GM21390 (cell line): ENCODE results near the gene MARCHF10.
"Not testable (repeated sequence)": the region's sequence is repeated elsewhere in the genome, so short reads cannot be mapped to it uniquely, and the experiment has no call there.

Source experiments
- ATAC-seq: cut with Tn5 transposase; IDR thresholded peaks from one replicate; pipeline ENCODE4 v1.9.1; 2021; ENCODE audit not compliant: unreplicated experiment

MARCHF10 gene

GRCh38 chr17:62702746-62703260 lies 105.3 kb downstream of the MARCHF10 start:
- no peak for ATAC-seq

- no peak for ATAC-seq
Measured at GRCh38 chr17:62701706-62702085, 106.4 kb downstream of the MARCHF10 start.

GRCh38 chr17:62700964-62701705 lies 107.0 kb downstream of the MARCHF10 start:
- no peak for ATAC-seq

GRCh38 chr17:62698459-62698858 lies 109.7 kb downstream of the MARCHF10 start:
- ATAC-seq: not testable (repeated sequence)

- ATAC-seq: no peak
Measured at GRCh38 chr17:62696726-62697490, 111.2 kb downstream of the MARCHF10 start.

GRCh38 chr17:62696256-62696655 lies 111.9 kb downstream of the MARCHF10 start:
- ATAC-seq: no peak

- not testable (repeated sequence) for ATAC-seq
Measured at GRCh38 chr17:62695093-62695738, 112.9 kb downstream of the MARCHF10 start.

- ATAC-seq: no peak
Measured at GRCh38 chr17:62693616-62694409, 114.3 kb downstream of the MARCHF10 start.

GRCh38 chr17:62692721-62693431 lies 115.2 kb downstream of the MARCHF10 start:
- no peak for ATAC-seq

GRCh38 chr17:62692159-62692651 lies 115.9 kb downstream of the MARCHF10 start:
- no peak for ATAC-seq

GRCh38 chr17:62691589-62691915 lies 116.6 kb downstream of the MARCHF10 start:
- not testable (repeated sequence) for ATAC-seq

GRCh38 chr17:62690168-62690897 lies 117.8 kb downstream of the MARCHF10 start:
- no peak for ATAC-seq

GRCh38 chr17:62689441-62690167 lies 118.5 kb downstream of the MARCHF10 start:
- ATAC-seq: no peak

- no peak for ATAC-seq
Measured at GRCh38 chr17:62688398-62689160, 119.5 kb downstream of the MARCHF10 start.

- ATAC-seq: no peak
Measured at GRCh38 chr17:62687997-62688396, 120.1 kb downstream of the MARCHF10 start.

- ATAC-seq: no peak
Measured at GRCh38 chr17:62684179-62684578, 123.9 kb downstream of the MARCHF10 start.

GRCh38 chr17:62681939-62682381 lies 126.2 kb downstream of the MARCHF10 start:
- no peak for ATAC-seq
